Mucosa of descending colon (tissue), 3 donors: ENCODE results near the gene ISL2. TPM values are rescaled to one million over a fixed set of nuclear protein-coding genes. Genes with fewer than 3 reads are reported as not detected.

Experiments used
- ATAC-seq: fragments of 200-7000 bp; cut with Tn5 transposase; one replicate; pipeline ENCODE4 v1.9.1; 2020; ENCODE audit warnings: mild to moderate bottlenecking, moderate library complexity
- DNase-seq, 3 donors: peaks; one replicate each; pipeline ENCODE4 v3.0.0-alpha.2; 2020
- H3K36me3 ChIP-seq: fragments of 200-600 bp; one replicate; pipeline ENCODE4 v1.8.0; 2021; ENCODE audit warnings: low read depth, mild to moderate bottlenecking
- H3K4me1 ChIP-seq: fragments of 200-600 bp; one replicate; pipeline ENCODE4 v1.8.0; 2021; ENCODE audit warnings: low read depth, mild to moderate bottlenecking
- H3K4me3 ChIP-seq: fragments of 200-600 bp; one replicate; pipeline ENCODE4 v1.8.0; 2021; ENCODE audit warnings: mild to moderate bottlenecking
- H3K9me3 ChIP-seq: fragments of 200-600 bp; one replicate; pipeline ENCODE4 v1.8.0; 2021; ENCODE audit warnings: mild to moderate bottlenecking
- intact Hi-C, 2 donors: fragments of 100-400 bp; cut with DNase I in 1 of 2; cut with micrococcal nuclease in 1 of 2; formaldehyde crosslinking; loops; one replicate each; pipeline versions ENCODE4 v1.11.0 to v1.11.1; 2022; cut with DNase I, micrococcal nuclease
- total RNA-seq, 3 donors: library from RNA; stranded (reverse); fragmentation: NEBNext Ultra II Directional in 2 of 3; extraction: Animal tissue kit (Norgen Biotek cat#: 25700) in 2 of 3; gene quantifications; one replicate each; pipeline versions ENCODE4 v1.2.1 to v1.2.4, GENCODE V29; 2021 to 2023
- TF ChIP-seq, protein P1 (sequence below): fragments of 200-600 bp; IDR thresholded peaks from one replicate; pipeline ENCODE4 v1.8.0; 2022; ENCODE audit warnings: antibody characterized with exemption, mild to moderate bottlenecking
- donor health status: DM: no; HTN: no; CAD: no; lungs with moderate emphysema.
- donor health status: DM: no; HTN: no; CAD: no.
- donor health status: DM: no; HTN: yes; CAD: no.

Gene ISL2
- total RNA-seq, 3 donors from 2014 or later, result 0.51 to 2.1 (median 0.87) TPM

GRCh38 chr15:76391309-76391708, 54.7 kb downstream of the ISL2 start:
- Histone ChIP-seq H3K4me3 (no peak overlapping the region), H3K36me3 (no peaks in the 10 kb centered on the region), H3K9me3 (no peaks in the 10 kb centered on the region), H3K4me1 (no peaks in the 10 kb centered on the region)
- TF ChIP-seq, protein P1, sequence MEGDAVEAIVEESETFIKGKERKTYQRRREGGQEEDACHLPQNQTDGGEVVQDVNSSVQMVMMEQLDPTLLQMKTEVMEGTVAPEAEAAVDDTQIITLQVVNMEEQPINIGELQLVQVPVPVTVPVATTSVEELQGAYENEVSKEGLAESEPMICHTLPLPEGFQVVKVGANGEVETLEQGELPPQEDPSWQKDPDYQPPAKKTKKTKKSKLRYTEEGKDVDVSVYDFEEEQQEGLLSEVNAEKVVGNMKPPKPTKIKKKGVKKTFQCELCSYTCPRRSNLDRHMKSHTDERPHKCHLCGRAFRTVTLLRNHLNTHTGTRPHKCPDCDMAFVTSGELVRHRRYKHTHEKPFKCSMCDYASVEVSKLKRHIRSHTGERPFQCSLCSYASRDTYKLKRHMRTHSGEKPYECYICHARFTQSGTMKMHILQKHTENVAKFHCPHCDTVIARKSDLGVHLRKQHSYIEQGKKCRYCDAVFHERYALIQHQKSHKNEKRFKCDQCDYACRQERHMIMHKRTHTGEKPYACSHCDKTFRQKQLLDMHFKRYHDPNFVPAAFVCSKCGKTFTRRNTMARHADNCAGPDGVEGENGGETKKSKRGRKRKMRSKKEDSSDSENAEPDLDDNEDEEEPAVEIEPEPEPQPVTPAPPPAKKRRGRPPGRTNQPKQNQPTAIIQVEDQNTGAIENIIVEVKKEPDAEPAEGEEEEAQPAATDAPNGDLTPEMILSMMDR, result no peak
- DNase-seq (no peak), ATAC-seq (no peak)
- intact Hi-C loops, result no loop called here

GRCh38 chr15:76391847-76392246, 55.3 kb downstream of the ISL2 start:
- no peaks in the 10 kb centered on the region for H3K36me3 ChIP-seq
- H3K4me1 ChIP-seq, result no peaks in the 10 kb centered on the region
- ATAC-seq, result no peak
- H3K4me3 ChIP-seq, result no peak overlapping the region
- TF ChIP-seq, protein P1, result no peak
- intact Hi-C loops, result no loop called here
- DNase-seq, result no peak
- no peaks in the 10 kb centered on the region for H3K9me3 ChIP-seq

Other genes starting within 250 kb of the ISL2 start
- 100 to 1,000 TPM; 172 to 286 (median 213) TPM for gene ETFA, start 25.3 kb upstream of the ISL2 start, total RNA-seq